ENCODE measurements around the gene IFNAR2.

IFNAR2 gene

DNA sequence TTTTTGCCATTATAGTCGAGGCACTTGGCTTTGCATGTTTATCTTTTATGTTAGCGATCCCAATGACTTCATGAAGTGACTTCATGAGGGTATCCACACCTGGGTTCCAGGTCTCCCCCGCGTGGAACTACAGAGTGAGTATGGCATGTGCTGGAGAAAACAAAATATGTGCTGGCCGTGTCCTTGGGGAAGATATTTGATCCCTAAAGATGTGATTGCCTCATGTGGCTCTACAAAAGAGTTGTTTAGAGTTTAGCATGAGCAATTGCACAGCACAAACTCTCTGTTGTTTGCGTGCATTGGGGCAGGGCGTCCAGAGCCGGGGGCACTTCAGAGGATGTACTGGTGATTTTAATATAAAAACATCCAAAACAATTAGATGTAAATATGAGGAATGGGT lies 41.2 kb downstream of the IFNAR2 start:
- DNase-seq, result no peak

DNA sequence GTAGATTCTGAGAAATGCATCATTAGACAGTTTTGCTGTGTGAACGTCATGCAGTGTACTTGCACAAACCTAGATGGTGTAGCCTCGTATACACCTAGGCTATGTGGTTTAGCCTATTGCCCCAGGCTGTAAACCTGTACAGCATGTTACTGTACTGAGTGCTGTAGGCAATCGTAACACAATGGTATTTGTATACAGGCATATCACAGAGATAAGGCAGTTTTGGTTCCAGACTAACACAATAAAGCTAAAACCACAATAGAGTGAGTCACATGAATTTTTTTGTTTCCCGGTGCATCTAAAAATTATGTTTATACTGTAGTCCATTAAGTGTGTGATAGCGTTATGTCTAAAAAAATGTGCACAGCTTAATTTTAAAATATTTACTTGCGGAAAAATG lies 43.3 kb downstream of the IFNAR2 start:
- no peak for DNase-seq

DNA sequence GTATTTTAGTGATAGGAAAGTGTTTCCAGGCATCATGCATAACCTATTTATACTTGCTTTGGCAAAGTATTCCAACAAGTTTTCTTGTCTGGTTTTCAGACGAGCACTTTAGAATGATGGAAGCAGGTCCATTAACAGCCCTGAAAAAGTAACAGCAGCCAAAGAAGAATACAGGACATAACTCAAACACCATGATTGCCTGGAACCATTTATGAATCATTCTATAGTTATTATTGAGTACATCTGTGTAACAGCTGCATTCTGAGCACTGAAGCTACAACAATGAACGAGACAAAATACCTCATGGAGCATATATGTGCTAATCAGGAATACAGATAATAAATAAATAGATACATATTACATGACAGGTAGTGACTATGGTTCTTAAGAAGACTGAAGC lies 49.0 kb downstream of the IFNAR2 start:
- no peak for DNase-seq

DNA sequence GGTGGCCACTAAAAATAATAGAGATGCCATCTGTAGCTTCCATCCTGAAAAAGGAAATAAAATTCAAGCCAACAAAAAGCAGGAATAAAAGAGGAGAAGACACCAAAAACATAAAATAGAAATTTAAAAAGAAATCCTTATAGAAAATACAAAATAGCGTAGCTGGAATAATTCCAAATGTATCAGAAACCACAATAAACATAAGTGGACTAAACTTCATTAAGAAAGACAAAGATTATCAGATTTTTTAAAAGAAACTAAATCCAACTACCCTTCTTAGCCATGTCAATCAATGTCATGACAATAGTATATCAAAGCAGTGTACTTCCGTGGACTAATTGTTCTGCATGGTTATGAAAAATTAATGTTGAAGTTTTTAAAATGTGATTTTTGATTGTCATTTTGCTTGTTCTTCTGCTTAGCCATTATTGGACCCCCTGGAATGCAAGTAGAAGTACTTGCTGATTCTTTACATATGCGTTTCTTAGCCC lies 49.6 kb downstream of the IFNAR2 start:
- DNase-seq, result no peak

All from activated CD4-positive, alpha-beta T cell treated with anti-CD3 and anti-CD28 coated beads, Interleukin-10, Interleukin-2, amounts not matched to agents 100 ng/mL and 50 ng/mL, durations not matched to agents 16 hours and 8 hours (primary cell).